Neural progenitor cell (in vitro differentiated cells): ENCODE results near the gene ANAPC16. TPM values are rescaled to one million over a fixed set of nuclear protein-coding genes. Genes with fewer than 3 reads are reported as not detected.

Experiments used
- DNase-seq: peaks from one replicate; pipeline ENCODE4 v3.0.0-alpha.2; 2016; ENCODE audit warnings: low spot score
- H2AFZ ChIP-seq: fragments of 200-600 bp; sonication (generic); replicated peaks from 2 replicates; pipeline ENCODE4 v1.6.1; 2016; ENCODE audit warnings: antibody characterized with exemption
- H3F3A ChIP-seq: fragments of 200-600 bp; sonication (generic); 2 replicates; pipeline ENCODE4 v1.6.1; 2016; ENCODE audit warnings: antibody characterized with exemption, low read depth
- H3K27ac ChIP-seq: fragments of 200-600 bp; sonication (generic); 2 replicates; pipeline ENCODE4 v1.5.1; 2016; ENCODE audit warnings: mild to moderate bottlenecking
- H3K27me3 ChIP-seq: fragments of 200-600 bp; sonication (generic); 2 replicates; pipeline ENCODE4 v1.6.1; 2016; ENCODE audit warnings: mild to moderate bottlenecking, moderate library complexity
- H3K36me3 ChIP-seq: fragments of 200-600 bp; sonication (generic); 2 replicates; pipeline ENCODE4 v1.5.1; 2016
- H3K4me1 ChIP-seq: fragments of 200-600 bp; sonication (generic); 2 replicates; pipeline ENCODE4 v1.6.1; 2016; ENCODE audit warnings: mixed run types
- H3K4me2 ChIP-seq: fragments of 200-600 bp; sonication (generic); 2 replicates; pipeline ENCODE4 v1.6.1; 2016
- H3K4me3 ChIP-seq: fragments of 200-600 bp; sonication (generic); 2 replicates; pipeline ENCODE4 v1.5.1; 2016
- H3K79me2 ChIP-seq: fragments of 200-600 bp; sonication (generic); 2 replicates; pipeline ENCODE4 v1.6.1; 2016; ENCODE audit warnings: low read depth
- H3K9ac ChIP-seq: fragments of 200-600 bp; sonication (generic); 2 replicates; pipeline ENCODE4 v1.6.1; 2016
- H3K9me3 ChIP-seq: fragments of 200-600 bp; sonication (generic); 2 replicates; pipeline ENCODE4 v1.5.1; 2016; ENCODE audit warnings: low read depth
- H4K20me1 ChIP-seq: fragments of 200-600 bp; sonication (generic); 2 replicates; pipeline ENCODE4 v1.6.1; 2016; ENCODE audit warnings: low read depth
- H3K27ac Mint-ChIP-seq: 3 replicates; pipeline ENCODE4 v1.8.0; 2021; ENCODE audit warnings: mixed read lengths
- H3K27me3 Mint-ChIP-seq: 2 replicates; pipeline ENCODE4 v1.8.0; 2022; ENCODE audit warnings: low read depth, mild to moderate bottlenecking, inconsistent platforms, moderate library complexity, mixed read lengths; ENCODE audit not compliant: insufficient read depth
- H3K36me3 Mint-ChIP-seq: 3 replicates; pipeline ENCODE4 v1.8.0; 2021; ENCODE audit warnings: mixed read lengths
- H3K4me1 Mint-ChIP-seq: 3 replicates; pipeline ENCODE4 v1.8.0; 2021; ENCODE audit warnings: mixed read lengths
- H3K4me3 Mint-ChIP-seq: 3 replicates; pipeline ENCODE4 v1.8.0; 2021; ENCODE audit warnings: mild to moderate bottlenecking, moderate library complexity, mixed read lengths
- H3K9me3 Mint-ChIP-seq: 3 replicates; pipeline ENCODE4 v1.8.0; 2020; ENCODE audit warnings: mixed read lengths
- EZH2 ChIP-seq: fragments of 200-600 bp; sonication (generic); IDR thresholded peaks from 2 replicates; pipeline ENCODE4 v1.6.1; 2017; ENCODE audit warnings: antibody characterized with exemption, mild to moderate bottlenecking, moderate library complexity
- EZH2phosphoT487 ChIP-seq: fragments of 200-600 bp; sonication (generic); IDR thresholded peaks from 2 replicates; pipeline ENCODE4 v1.6.1; 2017; ENCODE audit warnings: antibody characterized with exemption
- total RNA-seq: library from RNA; depleted of rRNA; stranded (reverse); fragments of >200 nt; gene quantifications from 2 replicates; pipeline ENCODE4 v1.2.3, GENCODE V29; 2015; ENCODE audit warnings: low replicate concordance
- TF ChIP-seq, protein P1 (sequence below): fragments of 200-600 bp; sonication (generic); IDR thresholded peaks from 2 replicates; pipeline ENCODE4 v1.5.1; 2017; ENCODE audit warnings: antibody characterized with exemption, mild to moderate bottlenecking

Gene ANAPC16
- total RNA-seq, 1 donor from 2014 or later, result 217 TPM

DNA sequence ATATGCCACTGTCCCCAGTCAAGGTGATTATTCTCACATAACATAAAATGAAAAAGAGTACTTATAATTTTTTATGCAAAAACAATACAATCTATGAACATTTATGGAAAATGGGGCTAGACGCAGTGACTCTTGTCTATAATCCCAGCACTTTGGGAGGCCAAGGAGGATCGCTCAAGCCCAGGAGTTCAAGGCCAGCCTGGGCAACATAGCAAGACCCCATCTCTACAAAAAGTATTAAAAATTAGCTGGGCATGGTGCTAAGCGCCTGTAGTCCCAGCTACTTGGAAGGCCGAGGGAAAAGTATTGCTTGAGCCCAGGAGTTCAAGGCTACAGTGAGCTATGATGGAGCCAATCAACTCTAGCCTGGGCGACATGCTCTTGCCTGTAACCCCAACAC, 14.5 kb upstream of the ANAPC16 start:
- no peak overlapping the region for H3K27ac ChIP-seq
- no peak overlapping the region for H3K27ac Mint-ChIP-seq
- H3K4me1 Mint-ChIP-seq, result no peaks in the 10 kb centered on the region
- no peak for TF ChIP-seq EZH2
- TF ChIP-seq EZH2phosphoT487, result no peak
- TF ChIP-seq, protein P1, sequence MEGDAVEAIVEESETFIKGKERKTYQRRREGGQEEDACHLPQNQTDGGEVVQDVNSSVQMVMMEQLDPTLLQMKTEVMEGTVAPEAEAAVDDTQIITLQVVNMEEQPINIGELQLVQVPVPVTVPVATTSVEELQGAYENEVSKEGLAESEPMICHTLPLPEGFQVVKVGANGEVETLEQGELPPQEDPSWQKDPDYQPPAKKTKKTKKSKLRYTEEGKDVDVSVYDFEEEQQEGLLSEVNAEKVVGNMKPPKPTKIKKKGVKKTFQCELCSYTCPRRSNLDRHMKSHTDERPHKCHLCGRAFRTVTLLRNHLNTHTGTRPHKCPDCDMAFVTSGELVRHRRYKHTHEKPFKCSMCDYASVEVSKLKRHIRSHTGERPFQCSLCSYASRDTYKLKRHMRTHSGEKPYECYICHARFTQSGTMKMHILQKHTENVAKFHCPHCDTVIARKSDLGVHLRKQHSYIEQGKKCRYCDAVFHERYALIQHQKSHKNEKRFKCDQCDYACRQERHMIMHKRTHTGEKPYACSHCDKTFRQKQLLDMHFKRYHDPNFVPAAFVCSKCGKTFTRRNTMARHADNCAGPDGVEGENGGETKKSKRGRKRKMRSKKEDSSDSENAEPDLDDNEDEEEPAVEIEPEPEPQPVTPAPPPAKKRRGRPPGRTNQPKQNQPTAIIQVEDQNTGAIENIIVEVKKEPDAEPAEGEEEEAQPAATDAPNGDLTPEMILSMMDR, result no peak
- H3K4me3 ChIP-seq, result no peak overlapping the region
- H3K9ac ChIP-seq, result no peak overlapping the region
- no peaks in the 10 kb centered on the region for H3K9me3 Mint-ChIP-seq
- H3K79me2 ChIP-seq, result no peaks in the 10 kb centered on the region
- no peaks in the 10 kb centered on the region for H3K9me3 ChIP-seq
- H3K36me3 Mint-ChIP-seq, result peaks cover 24% of the 10 kb centered on the region
- H3F3A ChIP-seq, result peaks cover 6% of the 10 kb centered on the region
- H3K27me3 Mint-ChIP-seq, result no peaks in the 10 kb centered on the region
- no peaks in the 10 kb centered on the region for H3K4me1 ChIP-seq
- no peak overlapping the region for H3K4me2 ChIP-seq
- H4K20me1 ChIP-seq, result no peaks in the 10 kb centered on the region
- no peak for DNase-seq
- H3K4me3 Mint-ChIP-seq, result no peak overlapping the region
- no peaks in the 10 kb centered on the region for H3K36me3 ChIP-seq
- H2AFZ ChIP-seq, result no peak overlapping the region
- H3K27me3 ChIP-seq, result no peaks in the 10 kb centered on the region

DNA sequence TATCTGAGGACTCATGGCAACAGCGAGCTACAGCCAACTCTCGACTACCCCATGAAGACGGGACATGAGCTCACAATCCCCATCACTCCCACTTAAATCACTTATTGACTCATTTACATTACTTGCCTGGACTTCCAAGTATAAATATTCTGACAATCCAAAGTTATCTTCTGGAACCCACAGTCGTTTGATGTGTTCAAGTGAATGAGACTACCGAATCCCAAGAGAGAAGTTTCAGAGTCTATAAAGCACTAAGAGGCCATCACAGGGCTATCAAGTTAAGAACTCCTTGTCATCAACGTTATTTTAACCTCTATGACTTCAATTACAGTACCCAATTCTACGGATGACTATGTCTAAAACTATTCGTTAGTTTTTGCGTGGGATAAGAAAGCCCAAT, 11.5 kb upstream of the ANAPC16 start:
- Histone ChIP-seq H4K20me1 (no peaks in the 10 kb centered on the region), H3K4me3 (no peak overlapping the region), H3K9me3 (no peaks in the 10 kb centered on the region), H3K36me3 (no peaks in the 10 kb centered on the region), H3F3A (peaks cover 3% of the 10 kb centered on the region), H3K27me3 (no peaks in the 10 kb centered on the region), H3K4me1 (no peaks in the 10 kb centered on the region), H3K4me2 (no peak overlapping the region), H3K9ac (no peak overlapping the region), H2AFZ (no peak overlapping the region), H3K27ac (no peak overlapping the region), H3K79me2 (no peaks in the 10 kb centered on the region)
- no peak for DNase-seq
- H3K4me1 Mint-ChIP-seq, result no peaks in the 10 kb centered on the region
- no peak overlapping the region for H3K4me3 Mint-ChIP-seq
- TF ChIP-seq, protein P1, result no peak
- TF ChIP-seq EZH2, result no peak
- TF ChIP-seq EZH2phosphoT487, result no peak
- H3K27ac Mint-ChIP-seq, result no peak overlapping the region
- peaks cover 22% of the 10 kb centered on the region for H3K36me3 Mint-ChIP-seq
- H3K9me3 Mint-ChIP-seq, result no peaks in the 10 kb centered on the region
- H3K27me3 Mint-ChIP-seq, result no peaks in the 10 kb centered on the region

DNA sequence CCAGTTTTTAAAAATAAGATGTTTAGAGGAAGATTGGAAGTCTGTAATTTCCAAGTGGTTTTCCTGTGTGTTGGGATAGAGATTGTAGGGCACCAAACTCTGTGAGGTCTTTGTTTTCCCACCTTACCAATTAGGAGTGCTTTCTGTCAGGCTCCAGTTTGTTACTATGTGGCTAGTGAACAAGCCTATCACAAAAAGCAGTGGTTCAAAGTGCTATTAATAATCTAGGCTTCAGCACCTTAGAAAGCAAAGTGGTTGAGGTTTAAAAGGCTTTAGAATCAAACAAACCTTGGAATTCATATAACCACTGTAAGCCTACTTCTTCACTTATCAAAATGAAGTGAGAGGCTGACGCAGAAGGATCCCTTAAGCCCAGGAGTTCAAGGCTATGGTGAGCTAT, 11.1 kb upstream of the ANAPC16 start:
- H3K4me3 Mint-ChIP-seq, result no peak overlapping the region
- Histone ChIP-seq H3K27ac (no peak overlapping the region), H3K36me3 (no peaks in the 10 kb centered on the region), H3K9ac (no peak overlapping the region), H3K9me3 (no peaks in the 10 kb centered on the region), H3K27me3 (no peaks in the 10 kb centered on the region), H3K4me1 (no peaks in the 10 kb centered on the region), H4K20me1 (no peaks in the 10 kb centered on the region), H3K4me2 (no peak overlapping the region), H3F3A (peaks cover 3% of the 10 kb centered on the region), H3K4me3 (no peak overlapping the region), H3K79me2 (no peaks in the 10 kb centered on the region), H2AFZ (no peak overlapping the region)
- no peak for DNase-seq
- no peaks in the 10 kb centered on the region for H3K27me3 Mint-ChIP-seq
- H3K27ac Mint-ChIP-seq, result no peak overlapping the region
- H3K4me1 Mint-ChIP-seq, result no peaks in the 10 kb centered on the region
- peaks cover 21% of the 10 kb centered on the region for H3K36me3 Mint-ChIP-seq
- TF ChIP-seq EZH2 (no peak), EZH2phosphoT487 (no peak)
- TF ChIP-seq, protein P1, result no peak
- no peaks in the 10 kb centered on the region for H3K9me3 Mint-ChIP-seq
